Keratinocyte (primary cell): Measurements from ENCODE around the gene SLC25A21.

Source experiments
- EZH2 ChIP-seq: IDR thresholded peaks from one replicate; pipeline ENCODE4 v1.6.1; 2012; ENCODE audit warnings: inconsistent platforms, mild to moderate bottlenecking, low read length, moderate library complexity
- TF ChIP-seq, protein P1 (sequence below), 3 experiments: IDR thresholded peaks in 1 of 3; conservative IDR thresholded peaks in 1 of 3; optimal IDR thresholded peaks in 1 of 3; 2 replicates in 2 of 3; 3 replicates in 1 of 3; pipeline versions ENCODE3 to v1.5.1; 2011; ENCODE audit warnings: low read length in 3 of 3, mild to moderate bottlenecking in 3 of 3, moderate library complexity in 2 of 3, control low read depth in 1 of 3, inconsistent platforms in 1 of 3; ENCODE audit not compliant: insufficient read depth in 2 of 3; ENCODE audit errors: extremely low read depth in 1 of 3

DNA sequence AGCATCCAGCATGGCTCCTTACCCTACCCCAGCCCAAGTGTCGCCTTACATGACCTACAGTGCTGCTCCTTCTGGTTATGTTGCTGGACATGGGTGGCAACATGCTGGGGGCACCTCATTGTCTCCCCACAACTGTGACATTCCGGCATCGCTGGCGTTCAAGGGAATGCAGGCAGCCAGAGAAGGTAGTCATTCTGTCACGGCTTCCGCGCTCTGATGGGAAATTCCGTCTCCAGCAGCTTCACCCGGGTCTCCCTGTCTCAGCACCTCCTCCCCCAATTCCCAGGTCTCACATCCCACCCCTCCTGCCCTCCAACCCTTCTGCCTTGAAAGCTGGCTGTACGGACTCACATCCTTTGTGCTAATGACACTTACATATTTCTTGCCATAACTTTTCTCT is 496.2 kb downstream of the SLC25A21 start:
- TF ChIP-seq, protein P1, sequence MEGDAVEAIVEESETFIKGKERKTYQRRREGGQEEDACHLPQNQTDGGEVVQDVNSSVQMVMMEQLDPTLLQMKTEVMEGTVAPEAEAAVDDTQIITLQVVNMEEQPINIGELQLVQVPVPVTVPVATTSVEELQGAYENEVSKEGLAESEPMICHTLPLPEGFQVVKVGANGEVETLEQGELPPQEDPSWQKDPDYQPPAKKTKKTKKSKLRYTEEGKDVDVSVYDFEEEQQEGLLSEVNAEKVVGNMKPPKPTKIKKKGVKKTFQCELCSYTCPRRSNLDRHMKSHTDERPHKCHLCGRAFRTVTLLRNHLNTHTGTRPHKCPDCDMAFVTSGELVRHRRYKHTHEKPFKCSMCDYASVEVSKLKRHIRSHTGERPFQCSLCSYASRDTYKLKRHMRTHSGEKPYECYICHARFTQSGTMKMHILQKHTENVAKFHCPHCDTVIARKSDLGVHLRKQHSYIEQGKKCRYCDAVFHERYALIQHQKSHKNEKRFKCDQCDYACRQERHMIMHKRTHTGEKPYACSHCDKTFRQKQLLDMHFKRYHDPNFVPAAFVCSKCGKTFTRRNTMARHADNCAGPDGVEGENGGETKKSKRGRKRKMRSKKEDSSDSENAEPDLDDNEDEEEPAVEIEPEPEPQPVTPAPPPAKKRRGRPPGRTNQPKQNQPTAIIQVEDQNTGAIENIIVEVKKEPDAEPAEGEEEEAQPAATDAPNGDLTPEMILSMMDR (optimal IDR thresholded peaks at IDR 0.05 in 1 of 3, IDR thresholded peaks at IDR 0.05 in 1 of 3, conservative IDR thresholded peaks at IDR 0.05 in 1 of 3; ENCODE audit: extremely low read depth in 1 of 3, insufficient read depth in 2 of 3, low read length in 3 of 3): no peak
- no peak for TF ChIP-seq EZH2
